Endothelial cell of umbilical vein (primary cell): ENCODE data around the gene CGB3. TPM values are rescaled to one million over a fixed set of nuclear protein-coding genes. Genes with fewer than 3 reads are reported as not detected.

Experiments
- BruUV-seq: library from RNA; stranded (reverse); fragments of 400-500 nt; replicated peaks from 2 replicates; lab custom pipeline; 2021; lab: Mats Ljungman, UMichigan
- CTCF ChIA-PET: fragments of 300-600, 350-600 bp; sonication (Branson Sonifier 250); formaldehyde crosslinking; loops from one replicate; lab custom pipeline; 2021; ENCODE audit warnings: antibody characterized with exemption, inconsistent platforms; lab: Charles Lee
- POLR2A ChIA-PET: fragments of 300-600, 350-600 bp; sonication (Branson Sonifier 250); formaldehyde crosslinking; loops from one replicate; lab custom pipeline; 2021; ENCODE audit warnings: antibody characterized with exemption, inconsistent platforms; lab: Charles Lee
- DNase-seq: peaks from one replicate; pipeline ENCODE4 v3.0.0-alpha.2; 2011; ENCODE audit warnings: low read depth, low spot score
- FAIRE-seq: peaks from 2 replicates; lab custom pipeline; 2011; peaks lifted over from hg19 to GRCh38; lab: Jason Lieb, UNC
- H2AFZ ChIP-seq: 2 replicates; pipeline ENCODE4 v1.6.0; 2012; ENCODE audit warnings: low read depth, low read length, control low read depth, inconsistent platforms
- H3K27ac ChIP-seq: 2 replicates; pipeline ENCODE4 v1.5.1; 2011; ENCODE audit warnings: low read depth, mild to moderate bottlenecking, control low read depth, low read length, moderate library complexity; ENCODE audit not compliant: insufficient read depth
- H3K27me3 ChIP-seq, 2 experiments: 2 replicates each; pipeline versions ENCODE4 v1.6.0 to v1.6.1; 2011; ENCODE audit warnings: low read length in 2 of 2, mixed read lengths in 1 of 2; ENCODE audit not compliant: control insufficient read depth in 2 of 2, insufficient read depth in 2 of 2
- H3K36me3 ChIP-seq, 2 experiments: 2 replicates in 1 of 2; 3 replicates in 1 of 2; pipeline ENCODE4 v1.5.1; 2011; ENCODE audit warnings: low read length in 2 of 2, mild to moderate bottlenecking in 1 of 2, moderate library complexity in 1 of 2; ENCODE audit not compliant: control insufficient read depth in 2 of 2, insufficient read depth in 2 of 2; ENCODE audit errors: extremely low read depth in 1 of 2
- H3K4me1 ChIP-seq: 3 replicates; pipeline ENCODE4 v1.5.1; 2011; ENCODE audit warnings: mild to moderate bottlenecking, low read length; ENCODE audit not compliant: control insufficient read depth, insufficient read depth; ENCODE audit errors: extremely low read depth
- H3K4me2 ChIP-seq: 2 replicates; pipeline ENCODE4 v1.6.1; 2011; ENCODE audit warnings: low read length, control low read depth, mixed read lengths; ENCODE audit not compliant: insufficient read depth
- H3K4me3 ChIP-seq, 3 experiments: fragments of 200-600 bp in 1 of 3; sonication (generic), shearing (Covaris generic) in 1 of 3; replicated peaks in 1 of 3; 2 replicates each; pipeline ENCODE4 v1.5.1; 2011 to 2016; ENCODE audit warnings: control low read depth in 3 of 3, low read length in 3 of 3, mild to moderate bottlenecking in 2 of 3, inconsistent platforms in 1 of 3, low read depth in 1 of 3, moderate library complexity in 1 of 3; ENCODE audit not compliant: insufficient read depth in 1 of 3
- H3K79me2 ChIP-seq: 2 replicates; pipeline ENCODE4 v1.6.0; 2012; ENCODE audit warnings: low read length, inconsistent platforms; ENCODE audit not compliant: control insufficient read depth, insufficient read depth
- H3K9ac ChIP-seq: replicated peaks from 2 replicates; pipeline ENCODE3; 2011; ENCODE audit warnings: low read length, control low read depth; ENCODE audit not compliant: insufficient read depth; ENCODE audit errors: extremely low read depth
- H3K9me1 ChIP-seq: replicated peaks from 3 replicates; pipeline ENCODE4 v1.6.0; 2011; ENCODE audit warnings: mild to moderate bottlenecking, low read length; ENCODE audit not compliant: control insufficient read depth, insufficient read depth; ENCODE audit errors: extremely low read depth
- H3K9me3 ChIP-seq: replicated peaks from 2 replicates; pipeline ENCODE4 v1.5.1; 2012; ENCODE audit warnings: low read length, inconsistent platforms; ENCODE audit not compliant: control insufficient read depth, insufficient read depth
- H4K20me1 ChIP-seq: replicated peaks from 2 replicates; pipeline ENCODE3; 2011; ENCODE audit warnings: mild to moderate bottlenecking, low read length; ENCODE audit not compliant: control insufficient read depth, insufficient read depth; ENCODE audit errors: extremely low read depth
- CTCF ChIP-seq, 2 donors: IDR thresholded peaks; 1 replicate in 1 of 2; 2 replicates in 1 of 2; pipeline ENCODE4 v1.5.1; 2011; ENCODE audit warnings: low read length in 2 of 2, mild to moderate bottlenecking in 2 of 2, moderate library complexity in 2 of 2, control low read depth in 1 of 2, inconsistent platforms in 1 of 2, low read depth in 1 of 2; ENCODE audit not compliant: insufficient read depth in 1 of 2; ENCODE audit errors: extremely low read depth in 1 of 2
- EZH2 ChIP-seq: IDR thresholded peaks from 2 replicates; pipeline ENCODE4 v1.6.1; 2012; ENCODE audit warnings: borderline replicate concordance, low read depth, mild to moderate bottlenecking, moderate library complexity, low read length, inconsistent platforms; ENCODE audit not compliant: severe bottlenecking
- FOS ChIP-seq: IDR thresholded peaks from 2 replicates; pipeline ENCODE4 v1.6.1; 2011; ENCODE audit warnings: mild to moderate bottlenecking, low read length, moderate library complexity, borderline replicate concordance; ENCODE audit not compliant: insufficient read depth
- GATA2 ChIP-seq: IDR thresholded peaks from 2 replicates; pipeline ENCODE4 v1.7.0; 2011; ENCODE audit warnings: low read depth, mild to moderate bottlenecking, moderate library complexity, mixed read lengths, low read length; ENCODE audit not compliant: insufficient read length, insufficient read depth
- JUN ChIP-seq: IDR thresholded peaks from 2 replicates; pipeline ENCODE4 v1.6.1; 2011; ENCODE audit warnings: borderline replicate concordance, low read depth; ENCODE audit not compliant: insufficient read length, insufficient read depth
- MAX ChIP-seq: IDR thresholded peaks from 2 replicates; pipeline ENCODE4 v1.6.1; 2011; ENCODE audit not compliant: insufficient read depth, insufficient read length
- MYC ChIP-seq: IDR thresholded peaks from one replicate; pipeline ENCODE4 v1.6.1; 2011; ENCODE audit warnings: mild to moderate bottlenecking, low read depth, low read length
- POLR2A ChIP-seq: IDR thresholded peaks from 2 replicates; pipeline ENCODE4 v1.6.1; 2012; ENCODE audit warnings: low read depth, mild to moderate bottlenecking, control low read depth, low read length
- POLR2AphosphoS5 ChIP-seq: IDR thresholded peaks from 2 replicates; pipeline ENCODE4 v1.6.1; 2012; ENCODE audit warnings: low read depth, mild to moderate bottlenecking, control low read depth, low read length, moderate library complexity; ENCODE audit not compliant: insufficient read depth
- dilution Hi-C: fragments of 300-500 bp; cut with MboI; formaldehyde crosslinking; loops from one replicate; pipeline ENCODE4 v1.15.0; 2019; ENCODE audit warnings: low sequenced_read_pairs; ENCODE audit not compliant: extremely low pct_ligation_motif_present
- intact Hi-C: fragments of 100-400 bp; cut with micrococcal nuclease; formaldehyde crosslinking; loops from one replicate; pipeline ENCODE4 v1.10.0; 2022
- polyA plus RNA-seq, 4 experiments: library from polyadenylated mRNA; depleted of rRNA in 3 of 4; stranded (reverse) in 3 of 4; unstranded in 1 of 4; fragments of >200 nt; gene quantifications; 2 replicates each; pipeline versions ENCODE4 v1.2.1 to v1.2.3, GENCODE V29; 2011 to 2012; ENCODE audit warnings: missing spikeins in 1 of 4
- total RNA-seq: library from RNA; stranded (reverse); gene quantifications from 2 replicates; pipeline ENCODE4 v1.2.3, GENCODE V29; 2021

Gene CGB3
- total and polyA plus RNA-seq, 2 donors (not counting 3 experiments of a cell fraction or from before 2014, with no cell fraction given): not detected

- DNase-seq: no peak
- H4K20me1 ChIP-seq: no peaks in the 10 kb centered on the region
- TF ChIP-seq GATA2 (no peak), EZH2 (no peak), CTCF (IDR thresholded peaks at IDR 0.05; ENCODE audit: extremely low read depth in 1 of 2, insufficient read depth in 1 of 2, low read depth in 1 of 2, low read length in 2 of 2) (no peak), POLR2AphosphoS5 (no peak), JUN (no peak), POLR2A (no peak), MAX (no peak), MYC (no peak), FOS (no peak)
- no peaks in the 10 kb centered on the region for H3K9me1 ChIP-seq
- dilution Hi-C loops: no loop called here
- H3K9me3 ChIP-seq: no peaks in the 10 kb centered on the region
- intact Hi-C loops: no loop called here
- H3K27me3 ChIP-seq: no peaks in the 10 kb centered on the region
- H3K4me1 ChIP-seq: no peaks in the 10 kb centered on the region
- H2AFZ ChIP-seq: no peak overlapping the region
- peaks cover 7% of the 10 kb centered on the region for H3K79me2 ChIP-seq
- H3K36me3 ChIP-seq: peaks cover 0 to 14% of the 10 kb centered on the region in 2 experiments
- POLR2A ChIA-PET: no interaction called here
- no peak for FAIRE-seq
- H3K27ac ChIP-seq: no peak overlapping the region
- CTCF ChIA-PET: interaction anchor here (0.7 to 1.9 kb wide), 5 partner anchors 8 to 191 kb away, joined by 3 to 12 read pairs (median 6); no protein-coding TSS in a partner anchor
- no TSS peak for BruUV-seq
- no peak overlapping the region for H3K4me2 ChIP-seq
- no peak overlapping the region for H3K9ac ChIP-seq
- no peak overlapping the region for H3K4me3 ChIP-seq
Observed at GRCh38 chr19:48986211-48986610, 37.9 kb downstream of the CGB3 start.
